Activated CD4-positive, alpha-beta T cell treated with anti-CD3 and anti-CD28 coated beads for 1 hour (primary cell): ENCODE measurements around the gene NEURL2.

ENCODE experiments used
- DNase-seq: peaks from one replicate; pipeline ENCODE4 v3.0.0-alpha.2; 2020

The NEURL2 gene

DNA sequence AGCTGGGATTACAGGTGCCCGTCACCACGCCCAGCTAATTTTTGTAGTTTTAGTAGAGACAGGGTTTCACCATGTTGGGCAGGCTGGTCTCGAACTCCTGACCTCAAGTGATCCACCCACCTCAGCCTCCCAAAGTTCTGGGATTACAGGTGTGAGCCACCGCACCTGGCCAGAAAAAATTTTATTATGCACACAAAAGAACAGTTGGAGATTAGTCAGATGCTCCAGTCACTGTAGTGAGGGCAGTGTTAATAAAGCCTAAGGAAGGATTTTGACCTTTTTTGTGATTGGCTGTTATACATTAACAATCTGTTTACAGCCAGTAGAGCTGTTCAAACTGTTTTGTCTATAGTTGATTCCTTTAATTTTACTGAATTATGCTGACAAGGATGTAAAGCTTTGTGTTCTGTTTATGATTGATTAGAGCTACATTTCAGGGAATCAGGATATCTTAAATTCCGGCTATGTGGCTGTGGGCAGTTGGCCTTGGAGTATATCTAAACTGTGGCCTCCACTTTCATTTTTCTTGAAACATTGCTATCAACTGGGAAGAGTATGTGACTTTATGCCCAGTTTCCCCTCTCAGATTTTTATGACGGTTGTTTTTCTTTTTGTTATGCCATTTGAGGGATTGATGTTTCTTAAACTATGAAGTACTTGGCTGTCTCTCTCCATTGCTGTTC is 23.7 kb downstream of the NEURL2 start:
- DNase-seq = no peak

DNA sequence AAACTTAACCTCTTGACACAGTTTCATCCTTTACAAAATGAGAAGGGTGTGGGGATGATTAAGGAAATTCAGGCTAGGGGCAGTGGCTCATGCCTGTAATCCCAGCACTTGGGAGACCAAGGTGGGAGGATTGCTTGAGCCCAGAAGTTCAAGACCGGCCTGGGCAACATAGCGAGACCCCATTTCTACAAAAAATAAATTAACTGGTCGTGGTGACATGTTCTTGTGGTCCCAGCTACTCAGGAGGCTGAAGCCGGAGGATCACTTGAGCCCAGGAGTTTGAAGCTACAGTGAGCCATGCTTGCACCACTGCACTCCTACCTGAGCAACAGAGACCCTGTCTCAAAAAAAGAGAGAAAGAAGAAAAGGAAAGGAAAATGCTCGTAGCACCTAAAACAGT is 24.6 kb downstream of the NEURL2 start:
- DNase-seq = no peak

- DNase-seq = no peak
Observed at GRCh38 chr20:45863543-45864470, 27.2 kb downstream of the NEURL2 start.

GRCh38 chr20:45861221-45862075 is 29.6 kb downstream of the NEURL2 start:
- DNase-seq = no peak

GRCh38 chr20:45860560-45861220 is 30.3 kb downstream of the NEURL2 start:
- no peak for DNase-seq

- DNase-seq = no peak
Observed at GRCh38 chr20:45859916-45860315, 31.1 kb downstream of the NEURL2 start.

- DNase-seq = no peak
Observed at GRCh38 chr20:45857882-45858216, 33.2 kb downstream of the NEURL2 start.

DNA sequence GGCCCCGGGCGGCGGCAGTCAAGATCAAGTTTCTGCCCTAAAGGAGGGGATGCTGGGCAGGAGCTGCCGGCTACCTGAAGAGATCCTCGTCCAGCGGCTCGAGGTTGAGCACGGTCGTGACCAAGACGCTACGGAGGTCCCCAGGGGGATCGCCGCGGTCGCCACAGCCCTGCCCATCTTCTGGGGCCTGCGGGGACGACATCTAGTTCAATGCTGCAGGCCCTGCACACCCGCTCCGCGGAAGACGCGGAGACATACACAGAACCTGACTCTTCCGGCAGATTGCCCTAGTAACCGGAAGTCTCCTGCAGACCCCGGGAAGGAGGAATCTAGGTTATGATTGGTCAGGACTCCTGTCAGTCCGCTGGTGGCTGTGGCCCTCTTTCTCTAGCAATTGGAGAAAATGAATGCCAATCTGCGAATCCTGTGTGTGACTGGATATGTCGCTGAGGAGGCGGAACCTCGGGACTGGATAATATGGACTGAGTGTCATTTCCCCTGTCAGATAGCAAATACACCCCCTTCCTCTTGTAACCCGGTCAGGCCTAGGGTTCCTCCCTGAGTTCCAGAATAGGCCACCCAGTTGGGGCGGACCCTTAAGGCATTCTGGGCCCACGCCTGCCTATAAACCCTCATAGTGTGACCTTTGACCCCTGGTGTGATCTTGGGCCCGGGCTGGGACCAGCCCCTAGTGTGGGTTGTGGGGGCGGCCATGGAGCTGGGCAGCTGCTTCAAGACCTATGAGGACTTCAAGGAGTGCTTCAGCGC is 33.7 kb downstream of the NEURL2 start, which contains the start of the genes ACOT8 and ZSWIM3:
TSS of gene ACOT8 (minus strand) at position 279 of the 768 bp plus-strand sequence. CDS start at position 202, 77 bp downstream.
TSS of gene ZSWIM3 (plus strand) at position 501 of the 768 bp plus-strand sequence. CDS start at position 713, 212 bp downstream.
- DNase-seq = peak; percentile 83

DNA sequence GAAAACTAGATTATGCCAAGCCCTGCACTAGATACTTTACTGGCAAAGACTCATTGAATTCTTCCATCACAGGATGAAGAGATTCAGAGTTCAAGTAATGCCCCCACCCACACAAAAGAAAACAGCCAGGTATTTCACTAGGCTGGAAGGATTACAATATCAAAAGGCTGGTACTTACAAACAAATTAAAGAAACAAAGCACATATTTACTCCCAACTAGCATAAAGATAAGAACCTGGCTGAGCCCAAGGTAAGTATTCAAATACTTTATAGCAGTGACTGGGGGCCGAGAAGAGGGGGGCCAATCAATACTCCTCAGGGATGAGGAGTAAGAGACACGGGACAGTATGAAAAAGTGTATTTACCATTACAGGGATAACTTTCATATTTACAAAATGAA is 37.5 kb downstream of the NEURL2 start:
- no peak for DNase-seq

- no peak for DNase-seq
Observed at GRCh38 chr20:45852326-45852725, 38.7 kb downstream of the NEURL2 start.

DNA sequence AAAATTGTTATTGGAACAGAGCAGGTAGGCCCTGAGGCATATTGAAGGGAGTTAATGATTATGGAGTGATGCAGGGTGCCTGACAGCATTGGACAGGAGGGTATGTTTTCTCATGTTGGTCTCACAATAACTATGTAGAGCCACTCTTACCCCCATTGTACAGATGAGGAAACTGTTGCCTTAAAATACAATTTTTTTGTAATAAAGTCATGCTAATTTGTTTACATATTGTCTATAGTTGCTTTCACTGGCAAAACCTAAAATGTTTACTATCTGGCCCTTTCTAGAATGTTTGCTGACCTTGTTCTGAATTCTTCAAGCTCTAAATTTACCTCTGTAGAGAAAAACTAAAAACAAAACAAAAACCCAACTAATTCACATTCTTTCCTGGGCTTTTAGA is 39.5 kb downstream of the NEURL2 start:
- DNase-seq = no peak

- DNase-seq = no peak
Observed at GRCh38 chr20:45850926-45851325, 40.1 kb downstream of the NEURL2 start.

- DNase-seq = no peak
Observed at GRCh38 chr20:45850238-45850637, 40.8 kb downstream of the NEURL2 start.

- DNase-seq = no peak
Observed at GRCh38 chr20:45848969-45849582, 41.9 kb downstream of the NEURL2 start.

- DNase-seq = no peak
Observed at GRCh38 chr20:45848421-45848820, 42.6 kb downstream of the NEURL2 start.

DNA sequence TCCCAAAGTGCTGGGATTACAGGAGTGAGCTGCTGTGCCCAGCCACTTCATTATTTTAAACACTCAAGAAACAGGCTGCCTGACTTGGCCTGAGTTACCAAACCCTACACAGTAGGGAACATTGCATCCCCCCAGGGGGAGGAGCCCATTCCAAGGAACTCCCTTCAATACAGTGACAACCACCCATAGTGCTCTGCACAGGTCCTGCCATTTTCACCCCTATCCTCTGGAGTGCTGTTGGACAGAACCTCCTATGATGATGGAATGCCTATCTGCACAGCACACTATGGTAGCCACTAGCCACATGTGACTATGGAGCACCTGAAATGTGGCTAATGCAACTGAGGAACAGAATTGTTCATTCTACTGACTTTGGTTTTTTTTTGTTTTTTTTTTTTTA is 45.6 kb downstream of the NEURL2 start:
- no peak for DNase-seq

GRCh38 chr20:45843506-45843905 is 47.5 kb downstream of the NEURL2 start:
- DNase-seq = no peak

DNA sequence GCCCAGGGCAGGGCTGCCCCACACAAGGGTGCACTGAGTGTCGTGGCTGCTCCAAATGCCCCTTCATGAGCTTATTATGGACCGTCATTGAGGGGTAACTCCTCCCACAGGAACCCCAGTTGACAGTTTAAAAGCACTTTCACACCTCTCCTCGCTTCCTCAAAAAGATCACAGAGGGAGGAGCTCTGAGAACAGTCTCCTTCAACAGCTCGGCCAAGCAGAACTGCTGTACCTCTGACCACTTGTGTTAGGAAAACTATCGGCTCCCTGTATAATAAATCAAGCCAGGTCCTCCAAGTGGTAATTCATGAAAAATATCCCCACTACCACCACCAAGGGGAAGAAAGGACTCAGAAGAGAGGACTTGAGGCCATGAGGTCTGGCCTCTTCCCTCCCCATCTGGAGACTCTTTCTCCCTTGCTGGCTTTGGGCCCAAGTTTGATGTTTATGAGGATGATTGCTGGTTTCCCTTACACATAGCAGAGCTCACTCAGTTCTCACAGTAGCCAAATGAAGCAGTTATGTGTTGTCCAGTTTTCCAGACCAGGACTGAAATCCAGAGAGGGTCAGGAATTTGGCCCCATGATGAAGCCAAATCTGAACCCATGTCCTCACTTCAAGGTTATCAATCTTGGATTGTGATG is 48.7 kb downstream of the NEURL2 start:
- DNase-seq = no peak

GRCh38 chr20:45841407-45842129 is 49.4 kb downstream of the NEURL2 start:
- no peak for DNase-seq

- no peak for DNase-seq
Observed at GRCh38 chr20:45840700-45841198, 50.3 kb downstream of the NEURL2 start.
